ENCODE data around the gene PLA2G4F. TPM values are rescaled to one million over a fixed set of nuclear protein-coding genes. Genes with fewer than 3 reads are reported as not detected.

The PLA2G4F gene
- polyA plus RNA-seq, 1 of the 3 experiments (the other 2 are of a cell fraction): not detected

DNA sequence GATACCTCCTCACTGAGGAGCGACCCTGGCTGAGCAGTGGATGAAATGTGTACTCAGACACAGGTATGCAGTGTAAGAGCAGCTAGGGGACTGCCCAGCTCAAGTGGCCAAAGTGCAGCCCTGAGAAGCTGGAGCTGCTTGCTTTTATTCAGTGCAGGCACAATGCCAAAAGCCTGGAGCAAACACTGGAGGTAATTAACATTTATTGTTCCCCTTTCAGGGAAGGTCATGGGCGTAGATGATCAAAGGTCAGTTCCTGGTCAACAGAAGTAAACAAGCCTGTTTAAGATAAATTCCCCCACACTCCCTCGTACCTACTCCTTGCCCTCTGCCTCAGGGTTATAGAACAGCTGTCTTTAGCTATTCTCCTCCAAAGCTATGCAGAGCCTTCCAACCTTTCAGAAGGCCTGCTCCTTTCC, 17.5 kb downstream of the PLA2G4F start:
- no peaks in the 10 kb centered on the region for H3K9me3 ChIP-seq
- H3K27ac ChIP-seq (ENCODE audit: low read depth in 2 of 2, low read length in 1 of 2): no peak overlapping the region
- ChIA-PET POLR2A (no interaction called here), CTCF (interaction anchor here (0.6 to 7.7 kb wide), 27 partner anchors 9 to 333 kb away, joined by 3 to 65 read pairs (median 7); partner anchors contain the start of gene PLA2G4F)
- H3K4me1 ChIP-seq (ENCODE audit: control insufficient read depth in 1 of 2, insufficient read depth in 2 of 2, low read depth in 1 of 2, low read length in 1 of 2): no peaks in the 10 kb centered on the region
- H3K9ac ChIP-seq: no peak overlapping the region
- TF ChIP-seq RXRA (IDR thresholded peaks at IDR 0.05; ENCODE audit: borderline replicate concordance, low read depth) (no peak), IRF3 (IDR thresholded peaks at IDR 0.05; ENCODE audit: low read depth, low read length) (no peak), EZH2phosphoT487 (IDR thresholded peaks at IDR 0.05; ENCODE audit: borderline replicate concordance, low read depth) (no peak), CHD2 (IDR thresholded peaks at IDR 0.05; ENCODE audit: low read length, partially characterized antibody) (no peak), SMC3 (IDR thresholded peaks at IDR 0.05; ENCODE audit: low read depth, low read length) (no peak), RFX5 (IDR thresholded peaks at IDR 0.05; ENCODE audit: low read length) (no peak), GATA2 (CRISPR knock-in tag; IDR thresholded peaks at IDR 0.05) (no peak), SIN3A (IDR thresholded peaks at IDR 0.05; ENCODE audit: borderline replicate concordance, low read depth, low read length) (no peak)
- no peak overlapping the region for H2AFZ ChIP-seq (ENCODE audit: low read depth)
- DNase-seq: no peak
- H3K27me3 ChIP-seq (ENCODE audit: insufficient read depth): no peaks in the 10 kb centered on the region; the same call in none of the 2 replicates
- no peaks in the 10 kb centered on the region for H3F3A ChIP-seq (replicated peaks; ENCODE audit: insufficient read depth)
- H3K4me3 ChIP-seq (ENCODE audit: low read depth in 2 of 2, low read length in 1 of 2): no peak overlapping the region
- H3K79me2 ChIP-seq (ENCODE audit: insufficient read depth): no peaks in the 10 kb centered on the region
- H3K36me3 ChIP-seq (replicated peaks in 1 of 2; ENCODE audit: control insufficient read depth in 1 of 2, insufficient read depth in 2 of 2, low read length in 1 of 2): no peaks in the 10 kb centered on the region
- H3K4me2 ChIP-seq: no peak overlapping the region
- WGBS (ENCODE audit: low lambda C conversion rate): 24% methylated on average over 3 of the region's 3 CpGs
- no peaks in the 10 kb centered on the region for H4K20me1 ChIP-seq (ENCODE audit: insufficient read depth)
- H3K9me2 ChIP-seq: no peaks in the 10 kb centered on the region

DNA sequence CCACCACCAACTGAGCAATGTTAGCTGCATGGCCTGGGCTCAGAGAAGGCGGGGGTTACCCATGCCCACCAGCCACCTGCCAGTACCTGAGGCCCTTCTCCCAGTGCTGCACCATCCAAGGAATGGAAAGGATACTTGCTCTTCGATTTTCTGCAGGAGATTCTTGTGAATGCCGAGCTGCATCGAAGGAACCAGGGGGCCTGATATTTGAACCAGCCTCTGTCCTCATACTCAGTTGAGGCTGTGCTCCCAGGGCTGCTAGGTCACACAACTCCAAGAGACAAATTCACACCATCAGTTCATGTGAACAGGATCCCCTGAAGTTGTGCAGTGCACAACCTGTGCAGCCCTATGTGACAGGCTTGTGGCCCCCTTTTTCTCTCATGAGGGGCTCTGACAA, 18.0 kb downstream of the PLA2G4F start:
- no peaks in the 10 kb centered on the region for H3K79me2 ChIP-seq (ENCODE audit: insufficient read depth)
- H3K4me2 ChIP-seq: no peak overlapping the region
- no peaks in the 10 kb centered on the region for H3K4me1 ChIP-seq (ENCODE audit: control insufficient read depth in 1 of 2, insufficient read depth in 2 of 2, low read depth in 1 of 2, low read length in 1 of 2)
- no peak overlapping the region for H3K4me3 ChIP-seq (ENCODE audit: low read depth in 2 of 2, low read length in 1 of 2)
- no peaks in the 10 kb centered on the region for H3F3A ChIP-seq (replicated peaks; ENCODE audit: insufficient read depth)
- H3K9me3 ChIP-seq: no peaks in the 10 kb centered on the region
- WGBS (ENCODE audit: low lambda C conversion rate): 38% methylated on average over 4 of the region's 4 CpGs
- H4K20me1 ChIP-seq (ENCODE audit: insufficient read depth): no peaks in the 10 kb centered on the region
- H2AFZ ChIP-seq (ENCODE audit: low read depth): no peak overlapping the region
- ChIA-PET POLR2A (no interaction called here), CTCF (interaction anchor here (0.8 to 7.7 kb wide), 34 partner anchors 8 to 361 kb away, joined by 3 to 65 read pairs (median 6); partner anchors contain the start of gene PLA2G4F)
- H3K9ac ChIP-seq: no peak overlapping the region
- no peaks in the 10 kb centered on the region for H3K9me2 ChIP-seq
- no peak overlapping the region for H3K27ac ChIP-seq (ENCODE audit: low read depth in 2 of 2, low read length in 1 of 2)
- H3K36me3 ChIP-seq (replicated peaks in 1 of 2; ENCODE audit: control insufficient read depth in 1 of 2, insufficient read depth in 2 of 2, low read length in 1 of 2): no peaks in the 10 kb centered on the region
- no peak for DNase-seq
- no peaks in the 10 kb centered on the region; the same call in 1 of the 2 replicates for H3K27me3 ChIP-seq (ENCODE audit: insufficient read depth)
- TF ChIP-seq GATA2 (CRISPR knock-in tag; IDR thresholded peaks at IDR 0.05): no peak
- no peak for TF ChIP-seq NRF1 (IDR thresholded peaks at IDR 0.05; ENCODE audit: low read depth, low read length)
- TF ChIP-seq SIN3A (IDR thresholded peaks at IDR 0.05; ENCODE audit: borderline replicate concordance, low read depth, low read length): no peak
- TF ChIP-seq IRF3 (IDR thresholded peaks at IDR 0.05; ENCODE audit: low read depth, low read length): no peak
- no peak for TF ChIP-seq TEAD4 (IDR thresholded peaks at IDR 0.05; ENCODE audit: borderline replicate concordance, insufficient read depth)
- no peak for TF ChIP-seq RCOR1 (IDR thresholded peaks at IDR 0.05; ENCODE audit: low read length)
- no peak for TF ChIP-seq SMC3 (IDR thresholded peaks at IDR 0.05; ENCODE audit: low read depth, low read length)
- no peak for TF ChIP-seq JUND (IDR thresholded peaks at IDR 0.05)
- no peak for TF ChIP-seq EZH2phosphoT487 (IDR thresholded peaks at IDR 0.05; ENCODE audit: borderline replicate concordance, low read depth)
- TF ChIP-seq EP300 (IDR thresholded peaks at IDR 0.05; ENCODE audit: borderline replicate concordance in 1 of 2, low read depth in 1 of 2, low read length in 1 of 2): no peak
- TF ChIP-seq REST (IDR thresholded peaks at IDR 0.05; ENCODE audit: low read depth, low read length): no peak
- TF ChIP-seq POLR2AphosphoS5 (IDR thresholded peaks at IDR 0.05; ENCODE audit: low read depth, low read length): no peak
- no peak for TF ChIP-seq USF2 (IDR thresholded peaks at IDR 0.05; ENCODE audit: borderline replicate concordance, low read depth, low read length)
- TF ChIP-seq, protein P1, sequence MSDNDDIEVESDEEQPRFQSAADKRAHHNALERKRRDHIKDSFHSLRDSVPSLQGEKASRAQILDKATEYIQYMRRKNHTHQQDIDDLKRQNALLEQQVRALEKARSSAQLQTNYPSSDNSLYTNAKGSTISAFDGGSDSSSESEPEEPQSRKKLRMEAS (IDR thresholded peaks at IDR 0.05; ENCODE audit: low read depth): no peak
- no peak for TF ChIP-seq FOXJ3 (CRISPR knock-in tag; IDR thresholded peaks at IDR 0.05)
